Stimulated activated CD4-positive, alpha-beta T cell treated with anti-CD3 and anti-CD28 coated beads, Interleukin-1b, Interleukin-23, amount 100 ng/mL, for 24 hours (primary cell): Measurements from ENCODE around the gene LYSMD3.
A peak's percentile ranks its signal among the peaks of the same experiment; 100 is the strongest.

Experiments
- DNase-seq, 4 experiments: peaks; one replicate each; pipeline ENCODE4 v3.0.0-alpha.2; 2020; ENCODE audit warnings: low read depth in 4 of 4, low spot score in 1 of 4

LYSMD3 gene

GRCh38 chr5:90483206-90483605, 46.2 kb downstream of the LYSMD3 start:
- no peak for DNase-seq

GRCh38 chr5:90480699-90481098, 48.7 kb downstream of the LYSMD3 start:
- DNase-seq = no peak

GRCh38 chr5:90479611-90480385, 49.6 kb downstream of the LYSMD3 start:
- DNase-seq = no peak

GRCh38 chr5:90477621-90478215, 51.7 kb downstream of the LYSMD3 start:
- DNase-seq = no peak

GRCh38 chr5:90477073-90477472, 52.3 kb downstream of the LYSMD3 start:
- DNase-seq = no peak

GRCh38 chr5:90476391-90476790, 53.0 kb downstream of the LYSMD3 start:
- DNase-seq = no peak

- DNase-seq = no peak
These were observed 53.9 kb downstream of the LYSMD3 start for GRCh38 chr5:90475436-90475980.

- DNase-seq = peak; percentile 86 to 94 (median 92)
These were observed 54.9 kb downstream of the LYSMD3 start, which contains the start of the genes MBLAC2 and POLR3G for GRCh38 chr5:90474235-90475107. MBLAC2 (minus strand) TSS chr5:90474771; CDS start chr5:90474292, 479 bp downstream. POLR3G (plus strand) TSS chr5:90474864; CDS start chr5:90485568, 10,704 bp downstream.

- DNase-seq = peak in 3 of 4 experiments; percentile 13 to 21 (median 13)
These were observed 55.8 kb downstream of the LYSMD3 start for GRCh38 chr5:90473396-90474234.

GRCh38 chr5:90472783-90473395, 56.5 kb downstream of the LYSMD3 start:
- DNase-seq = no peak
